CD14-positive monocyte (primary cell): ENCODE data around the gene HAVCR2. TPM values are rescaled to one million over a fixed set of nuclear protein-coding genes. Genes with fewer than 3 reads are reported as not detected.
"Not testable (repeated sequence)": the region's sequence is repeated elsewhere in the genome, so short reads cannot be mapped to it uniquely, and the experiment has no call there.

Experiments
- DNase-seq, 3 donors: peaks; one replicate each; pipeline ENCODE4 v3.0.0-alpha.2; 2011 to 2022
- H2AFZ ChIP-seq: 2 replicates; pipeline ENCODE4 v1.6.0; 2012; ENCODE audit warnings: mild to moderate bottlenecking, low read depth, low read length, inconsistent platforms; ENCODE audit not compliant: insufficient read depth, poor library complexity, severe bottlenecking
- H3K27ac ChIP-seq, 2 donors: 1 replicate in 1 of 2; 2 replicates in 1 of 2; pipeline ENCODE4 v1.5.1; 2012 to 2013; ENCODE audit warnings: low read length in 2 of 2, control low read depth in 1 of 2, inconsistent platforms in 1 of 2, low read depth in 1 of 2, mild to moderate bottlenecking in 1 of 2
- H3K27me3 ChIP-seq, 2 donors: one replicate each; pipeline versions ENCODE4 v1.6.0 to v1.6.1; 2011 to 2013; ENCODE audit warnings: low read length in 2 of 2; ENCODE audit not compliant: control insufficient read depth in 2 of 2, insufficient read depth in 2 of 2
- H3K36me3 ChIP-seq, 2 donors: replicated peaks in 1 of 2; 1 replicate in 1 of 2; 2 replicates in 1 of 2; pipeline versions ENCODE4 v1.5.1 to v1.6.1; 2012 to 2013; ENCODE audit warnings: low read length in 2 of 2, control low read depth in 1 of 2, inconsistent platforms in 1 of 2, mild to moderate bottlenecking in 1 of 2; ENCODE audit not compliant: insufficient read depth in 2 of 2, control insufficient read depth in 1 of 2
- H3K4me1 ChIP-seq, 2 donors: 1 replicate in 1 of 2; 2 replicates in 1 of 2; pipeline versions ENCODE4 v1.5.1 to v1.6.1; 2012 to 2013; ENCODE audit warnings: low read length in 2 of 2, control low read depth in 1 of 2, inconsistent platforms in 1 of 2, mild to moderate bottlenecking in 1 of 2, moderate library complexity in 1 of 2; ENCODE audit not compliant: insufficient read depth in 2 of 2, control insufficient read depth in 1 of 2
- H3K4me2 ChIP-seq: replicated peaks from 2 replicates; pipeline ENCODE3; 2012; ENCODE audit warnings: low read length, moderate library complexity, mild to moderate bottlenecking; ENCODE audit not compliant: poor library complexity, severe bottlenecking; ENCODE audit errors: extremely low read depth
- H3K4me3 ChIP-seq, 3 experiments: fragments of 200-600 bp in 1 of 3; sonication (generic) in 1 of 3; replicated peaks in 1 of 3; 1 replicate in 2 of 3; 2 replicates in 1 of 3; pipeline ENCODE4 v1.5.1; 2011 to 2013; ENCODE audit warnings: low read length in 3 of 3, mild to moderate bottlenecking in 3 of 3, control low read depth in 2 of 3, low read depth in 2 of 3, inconsistent platforms in 1 of 3, moderate library complexity in 1 of 3
- H3K79me2 ChIP-seq: 2 replicates; pipeline ENCODE4 v1.6.0; 2012; ENCODE audit warnings: mild to moderate bottlenecking, control low read depth, inconsistent platforms, low read length, moderate library complexity; ENCODE audit not compliant: insufficient read depth
- H3K9ac ChIP-seq: 2 replicates; pipeline ENCODE4 v1.6.0; 2017; ENCODE audit warnings: low read length, mild to moderate bottlenecking; ENCODE audit not compliant: insufficient read depth, poor library complexity, severe bottlenecking
- H3K9me3 ChIP-seq, 2 donors: replicated peaks in 1 of 2; 1 replicate in 1 of 2; 2 replicates in 1 of 2; pipeline versions ENCODE4 v1.5.1 to v1.6.1; 2012 to 2013; ENCODE audit warnings: low read length in 2 of 2, control low read depth in 1 of 2; ENCODE audit not compliant: control insufficient read depth in 1 of 2, insufficient read depth in 1 of 2
- H4K20me1 ChIP-seq: 2 replicates; pipeline ENCODE4 v1.6.0; 2012; ENCODE audit warnings: mild to moderate bottlenecking, low read length, control low read depth, moderate library complexity; ENCODE audit not compliant: insufficient read depth
- H3K27ac Mint-ChIP-seq, 7 donors: one replicate each; pipeline ENCODE4 v1.8.0; 2020; ENCODE audit warnings: mild to moderate bottlenecking in 7 of 7, mixed read lengths in 7 of 7, moderate library complexity in 6 of 7, inconsistent platforms in 2 of 7
- H3K27me3 Mint-ChIP-seq, 3 donors: one replicate each; pipeline ENCODE4 v1.8.0; 2021 to 2022; ENCODE audit warnings: low read depth in 3 of 3, mild to moderate bottlenecking in 3 of 3, mixed read lengths in 3 of 3, moderate library complexity in 3 of 3, inconsistent platforms in 1 of 3
- H3K36me3 Mint-ChIP-seq, 2 donors: one replicate each; pipeline ENCODE4 v1.8.0; 2020; ENCODE audit warnings: mixed read lengths in 2 of 2, inconsistent platforms in 1 of 2, mild to moderate bottlenecking in 1 of 2
- H3K4me1 Mint-ChIP-seq: one replicate; pipeline ENCODE4 v1.8.0; 2020; ENCODE audit warnings: mild to moderate bottlenecking, mixed read lengths
- H3K4me3 Mint-ChIP-seq, 2 donors: one replicate each; pipeline ENCODE4 v1.8.0; 2020; ENCODE audit warnings: mild to moderate bottlenecking in 2 of 2, mixed read lengths in 2 of 2, moderate library complexity in 1 of 2
- H3K9me3 Mint-ChIP-seq, 7 donors: one replicate each; pipeline ENCODE4 v1.8.0; 2020 to 2022; ENCODE audit warnings: mixed read lengths in 7 of 7, mild to moderate bottlenecking in 6 of 7, moderate library complexity in 6 of 7, inconsistent platforms in 2 of 7
- WGBS: methylation state at CpG from one replicate; pipeline ENCODE4 v1.1.5; 2013; ENCODE audit warnings: missing lambda C conversion rate; ENCODE audit not compliant: insufficient coverage; 5-methylcytosine and 5-hydroxymethylcytosine counted together
- intact Hi-C, 2 donors: fragments of 100-400 bp; cut with micrococcal nuclease; formaldehyde crosslinking; loops; one replicate each; pipeline versions ENCODE4 v1.15.0 to v1.15.1; 2023
- polyA plus RNA-seq, 3 donors: library from polyadenylated mRNA; depleted of rRNA in 1 of 3; unstranded in 2 of 3; stranded (reverse) in 1 of 3; fragments of 300-500 nt in 2 of 3; fragments of >200 nt in 1 of 3; fragmentation: Illumina TruSeq in 2 of 3; gene quantifications; 1 replicate in 2 of 3; 2 replicates in 1 of 3; pipeline ENCODE4 v1.2.3, GENCODE V29; 2012 to 2021
- TF ChIP-seq, protein P1 (sequence below): fragments of 200-600 bp; IDR thresholded peaks from one replicate; pipeline ENCODE4 v1.8.0; 2022; ENCODE audit warnings: antibody characterized with exemption, mild to moderate bottlenecking

Gene HAVCR2
- polyA plus RNA-seq, 3 donors = 33.1 to 56.8 (median 45.0) TPM

DNA sequence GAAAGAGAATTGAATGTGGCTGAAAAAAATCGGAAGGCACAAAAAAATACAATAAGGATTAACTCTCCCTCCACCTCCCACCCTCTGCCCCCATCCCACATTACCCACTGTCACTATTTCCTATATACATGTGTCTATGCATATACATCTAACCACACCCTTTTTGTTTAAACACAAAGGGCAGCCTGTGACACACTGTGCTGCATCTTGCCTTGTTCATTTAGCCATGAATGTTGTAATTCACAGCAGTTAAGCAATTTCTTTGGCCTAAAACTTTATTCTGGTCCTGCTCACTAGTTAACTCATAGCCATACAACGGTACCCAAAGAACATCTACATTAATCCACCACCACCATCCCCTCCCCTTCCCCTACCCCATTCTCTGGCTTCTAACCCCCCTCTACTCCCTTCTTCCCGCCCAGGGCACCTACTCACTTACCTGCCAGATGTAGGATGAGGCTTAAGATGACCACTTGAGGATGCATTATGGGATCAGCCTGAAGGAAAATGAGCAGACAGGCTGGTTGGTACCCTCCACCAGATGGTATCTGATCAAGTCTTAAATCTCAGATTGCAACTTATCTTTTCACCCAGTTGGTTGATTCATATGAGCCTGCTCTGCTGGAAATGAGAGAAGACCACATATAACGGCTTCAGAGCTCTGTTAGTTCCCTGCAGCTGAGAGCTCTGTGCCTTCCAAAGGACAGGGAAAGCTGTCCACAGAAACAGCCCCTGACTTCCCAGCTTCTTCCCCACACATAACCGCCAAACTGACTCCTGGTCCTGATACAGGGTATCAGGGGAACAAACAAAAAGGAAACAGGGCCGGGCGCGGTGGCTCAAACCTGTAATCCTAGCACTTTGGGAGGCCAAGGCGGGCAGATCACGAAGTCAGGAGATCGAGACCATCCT lies 51.1 kb downstream of the HAVCR2 start:
- WGBS = 94% methylated on average over 6 of the region's 11 CpGs
- H3K9me3 Mint-ChIP-seq = peaks cover 0 to 6% (median 0%) of the 10 kb centered on the region in 7 donors
- H3K4me3 Mint-ChIP-seq = no peak overlapping the region
- no peaks in the 10 kb centered on the region for H3K36me3 Mint-ChIP-seq
- DNase-seq = no peak
- Histone ChIP-seq H3K27me3 (no peaks in the 10 kb centered on the region), H3K4me3 (no peak overlapping the region), H2AFZ (no peak overlapping the region), H3K9me3 (no peaks in the 10 kb centered on the region), H3K4me2 (no peak overlapping the region), H3K36me3 (no peaks in the 10 kb centered on the region), H4K20me1 (no peaks in the 10 kb centered on the region), H3K4me1 (no peaks in the 10 kb centered on the region), H3K9ac (no peak overlapping the region), H3K27ac (no peak overlapping the region), H3K79me2 (no peaks in the 10 kb centered on the region)
- peak overlapping the region in 2 of 7 donors; percentile 24 to 53 for H3K27ac Mint-ChIP-seq
- peaks cover 0 to 5% (median 3%) of the 10 kb centered on the region in 3 donors for H3K27me3 Mint-ChIP-seq
- no peaks in the 10 kb centered on the region for H3K4me1 Mint-ChIP-seq
- intact Hi-C loops = no loop called here
- TF ChIP-seq, protein P1, sequence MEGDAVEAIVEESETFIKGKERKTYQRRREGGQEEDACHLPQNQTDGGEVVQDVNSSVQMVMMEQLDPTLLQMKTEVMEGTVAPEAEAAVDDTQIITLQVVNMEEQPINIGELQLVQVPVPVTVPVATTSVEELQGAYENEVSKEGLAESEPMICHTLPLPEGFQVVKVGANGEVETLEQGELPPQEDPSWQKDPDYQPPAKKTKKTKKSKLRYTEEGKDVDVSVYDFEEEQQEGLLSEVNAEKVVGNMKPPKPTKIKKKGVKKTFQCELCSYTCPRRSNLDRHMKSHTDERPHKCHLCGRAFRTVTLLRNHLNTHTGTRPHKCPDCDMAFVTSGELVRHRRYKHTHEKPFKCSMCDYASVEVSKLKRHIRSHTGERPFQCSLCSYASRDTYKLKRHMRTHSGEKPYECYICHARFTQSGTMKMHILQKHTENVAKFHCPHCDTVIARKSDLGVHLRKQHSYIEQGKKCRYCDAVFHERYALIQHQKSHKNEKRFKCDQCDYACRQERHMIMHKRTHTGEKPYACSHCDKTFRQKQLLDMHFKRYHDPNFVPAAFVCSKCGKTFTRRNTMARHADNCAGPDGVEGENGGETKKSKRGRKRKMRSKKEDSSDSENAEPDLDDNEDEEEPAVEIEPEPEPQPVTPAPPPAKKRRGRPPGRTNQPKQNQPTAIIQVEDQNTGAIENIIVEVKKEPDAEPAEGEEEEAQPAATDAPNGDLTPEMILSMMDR = no peak

DNA sequence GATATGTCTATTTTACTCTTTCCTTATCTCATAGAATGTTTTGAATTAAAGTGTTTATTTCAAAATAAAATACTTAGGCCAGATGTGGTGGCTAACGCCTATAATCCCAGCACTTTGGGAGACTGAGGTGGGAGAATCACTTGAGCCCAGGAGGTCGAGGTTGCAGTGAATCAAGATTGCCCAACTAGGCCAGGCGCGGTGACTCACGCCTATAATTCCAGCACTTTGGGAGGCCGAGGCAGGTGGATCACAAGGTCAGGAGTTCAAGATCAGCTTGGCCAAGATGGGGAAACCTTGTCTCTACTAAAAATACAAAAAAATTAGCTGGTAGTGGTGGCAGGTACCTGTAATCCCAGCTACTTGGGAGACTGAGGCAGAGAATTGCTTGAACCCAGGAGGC lies 52.0 kb downstream of the HAVCR2 start:
- H3K27ac Mint-ChIP-seq, H3K36me3 ChIP-seq, H3K9me3 ChIP-seq, DNase-seq, H2AFZ ChIP-seq, H3K9ac ChIP-seq, H4K20me1 ChIP-seq, H3K36me3 Mint-ChIP-seq, H3K4me2 ChIP-seq, H3K27me3 Mint-ChIP-seq, H3K4me3 Mint-ChIP-seq, intact Hi-C loops, H3K27me3 ChIP-seq, H3K4me3 ChIP-seq, H3K27ac ChIP-seq, H3K4me1 ChIP-seq, H3K79me2 ChIP-seq, H3K4me1 Mint-ChIP-seq, H3K9me3 Mint-ChIP-seq: not testable (repeated sequence)
- no CpG with 5 or more reads among the region's 6 CpGs for WGBS
